Neural crest cell (in vitro differentiated cells): Measurements from ENCODE around the gene MRPL19. TPM values are rescaled to one million over a fixed set of nuclear protein-coding genes. Genes with fewer than 3 reads are reported as not detected.

ENCODE experiments used
- DNase-seq: peaks from one replicate; pipeline ENCODE4 v3.0.0; 2021; ENCODE audit warnings: low read depth, mixed read lengths, low spot score
- H3K27ac Mint-ChIP-seq: one replicate; pipeline ENCODE4 v1.8.0; 2021; ENCODE audit warnings: mild to moderate bottlenecking, mixed read lengths; ENCODE audit not compliant: unreplicated experiment
- H3K27me3 Mint-ChIP-seq: 2 replicates; pipeline ENCODE4 v1.8.0; 2021; ENCODE audit warnings: low read depth, mild to moderate bottlenecking, mixed read lengths
- H3K36me3 Mint-ChIP-seq: 2 replicates; pipeline ENCODE4 v1.8.0; 2021; ENCODE audit warnings: low read depth, mild to moderate bottlenecking, mixed read lengths
- H3K4me1 Mint-ChIP-seq: 2 replicates; pipeline ENCODE4 v1.8.0; 2021; ENCODE audit warnings: mixed read lengths
- H3K4me3 Mint-ChIP-seq: one replicate; pipeline ENCODE4 v1.8.0; 2021; ENCODE audit warnings: mild to moderate bottlenecking, mixed read lengths
- H3K9me3 Mint-ChIP-seq: 2 replicates; pipeline ENCODE4 v1.8.0; 2021; ENCODE audit warnings: mixed read lengths
- total RNA-seq: library from RNA; stranded (reverse); gene quantifications from 2 replicates; pipeline ENCODE4 v1.2.1, GENCODE V29; 2021
- TF ChIP-seq, protein P1 (sequence below): fragments of 200-600 bp; sonication (generic); conservative IDR thresholded peaks from 2 replicates; pipeline ENCODE4 v1.5.0; 2021; ENCODE audit warnings: antibody characterized with exemption, mild to moderate bottlenecking

Gene MRPL19
- total RNA-seq, 1 donor from 2014 or later: 64.5 TPM

DNA sequence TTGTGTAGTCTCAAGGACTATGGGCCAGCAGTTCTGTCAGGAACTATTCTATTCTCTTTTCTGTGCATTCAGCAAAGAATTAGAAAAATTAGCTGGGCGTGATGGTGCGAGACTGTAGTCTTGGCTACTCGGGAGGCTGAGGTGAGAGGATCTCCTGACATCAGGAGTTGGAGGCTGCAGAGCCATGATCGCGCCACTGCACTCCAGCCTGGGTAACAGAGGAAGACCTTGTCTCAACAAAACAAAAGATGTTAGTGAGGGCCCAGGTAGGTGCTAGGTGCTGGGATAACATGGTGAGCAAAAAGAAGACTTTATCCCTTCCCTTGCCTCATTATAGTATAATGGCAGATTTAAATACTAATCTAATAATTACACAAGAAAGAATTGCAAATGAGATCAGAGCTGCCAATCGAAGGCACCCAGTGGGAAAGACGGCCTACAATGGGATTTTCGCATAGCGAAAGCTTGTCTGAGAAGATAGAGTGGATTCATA lies 447 bp upstream of the MRPL19 start:
- H3K9me3 Mint-ChIP-seq: no peaks in the 10 kb centered on the region
- no peaks in the 10 kb centered on the region for H3K27me3 Mint-ChIP-seq
- TF ChIP-seq, protein P1, sequence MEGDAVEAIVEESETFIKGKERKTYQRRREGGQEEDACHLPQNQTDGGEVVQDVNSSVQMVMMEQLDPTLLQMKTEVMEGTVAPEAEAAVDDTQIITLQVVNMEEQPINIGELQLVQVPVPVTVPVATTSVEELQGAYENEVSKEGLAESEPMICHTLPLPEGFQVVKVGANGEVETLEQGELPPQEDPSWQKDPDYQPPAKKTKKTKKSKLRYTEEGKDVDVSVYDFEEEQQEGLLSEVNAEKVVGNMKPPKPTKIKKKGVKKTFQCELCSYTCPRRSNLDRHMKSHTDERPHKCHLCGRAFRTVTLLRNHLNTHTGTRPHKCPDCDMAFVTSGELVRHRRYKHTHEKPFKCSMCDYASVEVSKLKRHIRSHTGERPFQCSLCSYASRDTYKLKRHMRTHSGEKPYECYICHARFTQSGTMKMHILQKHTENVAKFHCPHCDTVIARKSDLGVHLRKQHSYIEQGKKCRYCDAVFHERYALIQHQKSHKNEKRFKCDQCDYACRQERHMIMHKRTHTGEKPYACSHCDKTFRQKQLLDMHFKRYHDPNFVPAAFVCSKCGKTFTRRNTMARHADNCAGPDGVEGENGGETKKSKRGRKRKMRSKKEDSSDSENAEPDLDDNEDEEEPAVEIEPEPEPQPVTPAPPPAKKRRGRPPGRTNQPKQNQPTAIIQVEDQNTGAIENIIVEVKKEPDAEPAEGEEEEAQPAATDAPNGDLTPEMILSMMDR: no peak
- H3K27ac Mint-ChIP-seq: peak overlapping the region; percentile 97
- H3K4me1 Mint-ChIP-seq: peaks cover 25% of the 10 kb centered on the region
- DNase-seq: no peak
- H3K4me3 Mint-ChIP-seq: peak overlapping the region; percentile 98
- peaks cover 7% of the 10 kb centered on the region for H3K36me3 Mint-ChIP-seq

DNA sequence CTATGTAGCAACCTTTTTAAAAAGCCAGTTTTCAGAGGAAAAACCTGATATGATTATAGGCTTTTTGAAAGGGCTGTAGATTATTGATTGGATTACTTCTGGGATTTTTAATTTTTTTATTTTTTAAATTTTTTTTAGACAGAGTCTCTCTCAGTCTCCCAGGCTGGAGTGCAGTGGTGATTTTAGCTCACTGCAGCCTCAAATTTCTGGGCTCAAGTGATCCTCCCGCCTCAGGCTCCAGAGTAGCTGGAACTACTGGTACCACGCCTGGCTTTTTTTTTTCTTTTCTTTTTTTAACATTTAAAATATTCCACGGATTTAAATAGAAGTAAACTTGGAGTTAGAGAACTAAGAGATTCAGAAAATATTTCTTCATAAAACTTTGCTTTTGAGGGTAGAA lies 1.2 kb downstream of the MRPL19 start:
- no peak overlapping the region for H3K27ac Mint-ChIP-seq
- no peaks in the 10 kb centered on the region for H3K9me3 Mint-ChIP-seq
- H3K27me3 Mint-ChIP-seq: no peaks in the 10 kb centered on the region
- H3K36me3 Mint-ChIP-seq: peaks cover 13% of the 10 kb centered on the region
- TF ChIP-seq, protein P1: peak; percentile 42
- DNase-seq: no peak
- H3K4me3 Mint-ChIP-seq: peak overlapping the region; percentile 98
- H3K4me1 Mint-ChIP-seq: peaks cover 25% of the 10 kb centered on the region

DNA sequence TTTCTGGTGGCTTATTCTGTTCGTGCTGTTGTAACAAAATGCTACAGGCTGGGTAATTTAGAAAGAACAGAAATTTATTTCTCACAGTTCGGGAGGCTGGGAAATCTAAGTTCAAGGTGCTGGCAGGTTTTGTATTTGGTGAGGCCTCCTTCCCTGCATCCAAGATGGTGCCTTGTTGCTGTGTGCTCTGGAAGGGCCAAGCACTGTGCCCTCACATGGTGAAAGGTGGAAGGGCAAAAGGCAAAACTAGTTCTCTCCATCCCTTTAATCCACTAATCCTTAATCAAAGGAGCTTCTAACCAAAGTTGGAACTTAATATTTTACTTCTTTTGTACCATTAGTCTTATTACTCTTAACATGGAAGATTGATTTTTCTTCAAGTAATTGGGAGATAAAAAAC lies 7.4 kb downstream of the MRPL19 start:
- H3K36me3 Mint-ChIP-seq: peaks cover 49% of the 10 kb centered on the region
- DNase-seq: no peak
- no peak overlapping the region for H3K27ac Mint-ChIP-seq
- H3K4me1 Mint-ChIP-seq: peaks cover 3% of the 10 kb centered on the region
- no peak overlapping the region for H3K4me3 Mint-ChIP-seq
- peaks cover 5% of the 10 kb centered on the region for H3K9me3 Mint-ChIP-seq
- TF ChIP-seq, protein P1: no peak
- no peaks in the 10 kb centered on the region for H3K27me3 Mint-ChIP-seq

DNA sequence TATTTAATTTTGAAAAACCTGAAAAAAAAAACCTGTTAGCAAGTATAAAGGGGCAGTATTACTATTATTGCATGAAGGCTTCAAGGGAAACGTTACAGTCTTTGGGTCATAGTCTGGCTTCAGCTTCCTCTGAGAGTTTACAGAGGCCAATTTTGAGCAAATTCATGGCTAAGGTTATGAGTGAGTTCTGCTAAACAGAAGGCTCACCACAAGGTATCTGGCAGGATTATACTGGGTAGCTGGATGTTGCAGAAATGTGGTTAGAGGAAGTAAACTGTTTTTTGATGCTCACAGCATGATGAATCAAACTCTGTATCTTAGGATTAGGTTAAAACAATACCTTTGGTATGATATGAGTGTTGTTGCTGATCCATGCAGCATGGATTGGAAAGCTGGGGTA lies 9.3 kb downstream of the MRPL19 start:
- Mint-ChIP-seq H3K36me3 (peaks cover 61% of the 10 kb centered on the region), H3K27ac (no peak overlapping the region), H3K9me3 (peaks cover 7% of the 10 kb centered on the region), H3K27me3 (no peaks in the 10 kb centered on the region), H3K4me1 (no peaks in the 10 kb centered on the region), H3K4me3 (no peak overlapping the region)
- DNase-seq: no peak
- TF ChIP-seq, protein P1: no peak

DNA sequence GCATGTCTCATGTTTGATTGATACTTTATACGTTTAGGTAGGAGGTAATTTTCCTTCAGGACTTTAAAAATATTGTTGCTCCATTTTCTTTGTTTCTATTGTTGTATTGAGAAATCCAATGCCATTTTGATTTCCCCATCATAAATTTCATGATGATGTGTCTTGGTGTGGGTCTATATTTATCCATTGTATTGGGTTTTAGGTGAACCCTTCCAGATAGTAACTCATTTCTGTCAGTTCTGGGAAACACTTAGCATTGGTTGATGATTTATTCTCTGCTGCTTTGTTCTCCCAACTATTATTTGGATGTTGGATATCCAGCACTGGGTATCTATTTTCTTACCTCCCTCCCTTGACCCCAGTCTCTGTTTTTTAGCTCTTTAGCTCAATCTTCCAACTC lies 10.0 kb downstream of the MRPL19 start:
- TF ChIP-seq, protein P1: no peak
- H3K4me1 Mint-ChIP-seq: no peaks in the 10 kb centered on the region
- no peak overlapping the region for H3K4me3 Mint-ChIP-seq
- no peak overlapping the region for H3K27ac Mint-ChIP-seq
- peaks cover 67% of the 10 kb centered on the region for H3K36me3 Mint-ChIP-seq
- DNase-seq: no peak
- no peaks in the 10 kb centered on the region for H3K27me3 Mint-ChIP-seq
- H3K9me3 Mint-ChIP-seq: peaks cover 7% of the 10 kb centered on the region
